Ammon's horn (tissue), 1 donor: ENCODE data around the gene ACAD10.
A peak's percentile ranks its signal among the peaks of the same experiment; 100 is the strongest.
"Not testable (repeated sequence)": the region's sequence is repeated elsewhere in the genome, so short reads cannot be mapped to it uniquely, and the experiment has no call there.

Experiments
- DNase-seq: peaks from one replicate; pipeline ENCODE4 v3.0.0-alpha.2; 2016; ENCODE audit warnings: low spot score

The ACAD10 gene

DNA sequence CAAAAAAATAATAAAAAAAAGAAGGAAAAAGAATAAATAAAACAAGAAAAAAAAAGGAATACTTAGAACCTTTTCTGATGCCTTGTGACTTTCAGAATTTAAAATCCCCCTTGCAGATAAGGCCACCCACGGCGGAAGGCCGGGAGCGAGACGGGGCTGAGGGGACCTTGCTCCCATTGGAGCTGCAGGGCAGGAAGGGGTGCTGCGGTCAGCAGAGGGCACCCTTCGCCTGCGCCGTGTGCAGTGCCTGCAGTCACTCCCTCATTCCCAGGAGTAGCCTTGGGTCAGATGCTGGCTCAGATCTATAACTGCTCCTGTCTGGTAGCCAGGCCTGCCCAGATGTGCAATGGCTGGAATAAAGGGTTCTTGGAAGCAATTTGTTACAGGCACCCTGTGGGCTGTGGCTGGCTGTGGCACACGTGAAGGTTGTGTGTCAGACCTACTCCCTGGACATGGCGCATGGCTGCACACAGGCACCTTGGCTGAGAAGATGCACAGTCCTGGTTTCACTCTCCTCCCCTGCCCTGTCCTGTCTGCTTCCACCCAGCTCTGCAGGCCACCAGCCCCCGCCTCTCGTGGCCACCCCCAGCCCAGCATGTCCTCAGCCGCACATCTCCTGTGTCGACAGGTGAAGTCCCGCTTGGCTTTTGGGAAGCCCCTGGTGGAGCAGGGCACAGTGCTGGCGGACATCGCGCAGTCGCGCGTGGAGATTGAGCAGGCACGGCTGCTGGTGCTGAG is 67.5 kb downstream of the ACAD10 start:
- DNase-seq, result peak; percentile 83

DNA sequence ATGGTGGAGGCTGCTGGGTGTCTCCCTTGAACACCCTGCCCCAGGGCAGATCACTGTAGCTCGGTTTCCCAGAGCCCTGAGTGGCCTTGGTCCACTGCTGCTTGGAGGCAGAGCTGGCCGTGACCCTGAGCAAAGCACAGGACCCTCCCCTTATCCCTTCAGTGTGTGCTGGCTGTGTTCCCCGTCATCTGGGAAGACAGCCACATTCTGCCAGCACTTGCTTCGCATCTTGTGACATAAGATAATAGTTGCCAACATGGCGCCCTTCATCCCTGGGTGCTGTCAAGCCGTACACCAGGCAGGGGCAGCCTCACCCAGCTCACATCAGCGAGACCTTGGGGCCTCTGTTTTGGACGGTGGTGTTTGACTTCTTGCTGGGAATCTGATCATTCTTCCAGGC is 68.8 kb downstream of the ACAD10 start:
- peak; percentile 39 for DNase-seq

DNA sequence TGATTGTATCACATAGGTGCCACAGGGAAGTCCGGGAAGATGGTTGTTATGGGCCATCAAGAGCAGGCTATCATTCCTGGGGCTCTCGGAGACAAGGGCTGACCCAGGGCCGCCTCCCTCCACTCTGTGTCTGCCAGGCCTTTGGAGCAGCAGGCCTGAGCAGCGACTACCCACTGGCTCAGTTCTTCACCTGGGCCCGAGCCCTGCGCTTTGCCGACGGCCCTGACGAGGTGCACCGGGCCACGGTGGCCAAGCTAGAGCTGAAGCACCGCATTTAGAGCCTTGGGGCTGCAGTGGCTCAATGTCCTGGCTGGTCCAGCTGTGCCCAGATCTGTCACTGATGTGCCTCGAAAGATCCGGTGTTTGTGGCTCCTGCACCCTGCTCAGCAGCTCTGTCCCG is 70.3 kb downstream of the ACAD10 start:
- DNase-seq, result no peak

DNA sequence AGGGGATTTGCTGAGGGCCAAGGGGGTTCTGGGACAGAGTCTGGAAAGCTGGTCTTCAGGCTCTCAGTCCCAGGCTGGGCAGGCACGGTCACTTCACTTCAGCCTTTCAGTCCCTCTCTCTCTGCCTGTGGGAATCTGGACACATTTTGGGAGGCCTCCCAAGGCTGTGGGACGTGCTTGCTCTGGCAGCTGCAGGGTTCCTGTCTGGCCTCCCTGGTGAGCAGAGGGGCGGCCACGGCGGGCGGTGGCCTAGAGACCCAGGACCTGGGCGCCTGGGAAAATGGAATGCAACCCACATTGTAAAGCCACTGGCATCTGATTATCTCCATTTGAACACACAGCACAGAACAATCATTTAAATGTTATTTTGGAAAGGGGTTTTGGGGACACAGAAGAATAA is 70.8 kb downstream of the ACAD10 start:
- no peak for DNase-seq

DNA sequence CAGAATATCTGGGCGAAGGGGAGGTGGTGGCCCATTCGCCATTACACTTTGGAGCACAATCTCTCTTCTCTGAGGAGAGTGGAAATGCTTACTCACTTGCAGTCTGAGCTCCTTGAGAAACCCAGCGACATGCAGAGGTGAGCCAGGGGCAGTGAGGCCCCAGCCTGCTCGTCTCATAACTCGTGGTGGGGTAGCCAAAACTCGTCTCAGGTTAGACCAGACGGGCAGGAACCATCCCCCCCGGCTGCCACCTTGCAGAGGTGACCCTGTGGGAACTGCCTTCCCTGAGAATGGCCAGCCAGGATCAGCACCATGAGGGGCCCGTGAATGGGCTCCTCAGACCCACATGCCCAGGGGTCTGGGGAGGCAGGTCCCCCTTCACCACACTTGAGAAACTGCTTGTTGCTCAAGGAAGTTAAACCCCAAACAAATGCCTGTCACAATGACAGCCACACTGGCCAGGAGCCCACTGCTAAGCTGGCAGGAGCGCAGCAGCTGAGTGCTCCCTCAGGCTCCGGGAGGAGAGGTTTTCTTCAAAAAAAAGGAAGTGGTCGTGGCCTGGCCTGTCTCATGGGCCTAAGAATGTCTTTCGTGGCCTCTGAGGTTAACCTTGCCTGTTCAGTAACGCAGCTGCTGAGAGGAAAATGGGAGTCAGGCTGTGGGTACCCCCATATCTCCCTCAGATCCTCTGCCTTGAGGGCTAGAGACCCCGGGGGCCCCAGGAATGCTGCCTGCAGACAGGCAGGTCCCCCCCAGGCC is 71.7 kb downstream of the ACAD10 start:
- DNase-seq, result peak; percentile 79

DNA sequence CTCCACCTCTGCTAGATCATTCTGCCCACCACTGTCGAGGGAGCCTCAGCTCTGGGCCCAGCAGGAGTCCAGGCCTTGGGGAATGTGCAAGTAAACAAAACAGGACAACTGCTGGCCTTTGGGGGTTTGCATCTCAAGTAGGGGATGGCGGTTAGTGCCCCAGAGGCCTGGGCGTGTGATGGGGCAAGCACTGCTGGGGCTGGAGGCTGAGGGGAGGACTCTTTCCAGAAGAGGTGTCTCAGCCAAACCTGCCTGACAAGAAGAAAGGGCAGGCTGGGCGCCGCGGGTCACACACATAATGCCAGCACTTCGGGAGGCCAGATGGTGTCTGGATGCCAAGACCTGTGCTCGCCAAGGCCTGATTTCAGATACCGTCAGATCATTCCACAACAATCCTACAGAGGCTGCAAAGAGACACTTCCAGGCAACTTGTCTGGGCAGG is 72.3 kb downstream of the ACAD10 start:
- no peak for DNase-seq

DNA sequence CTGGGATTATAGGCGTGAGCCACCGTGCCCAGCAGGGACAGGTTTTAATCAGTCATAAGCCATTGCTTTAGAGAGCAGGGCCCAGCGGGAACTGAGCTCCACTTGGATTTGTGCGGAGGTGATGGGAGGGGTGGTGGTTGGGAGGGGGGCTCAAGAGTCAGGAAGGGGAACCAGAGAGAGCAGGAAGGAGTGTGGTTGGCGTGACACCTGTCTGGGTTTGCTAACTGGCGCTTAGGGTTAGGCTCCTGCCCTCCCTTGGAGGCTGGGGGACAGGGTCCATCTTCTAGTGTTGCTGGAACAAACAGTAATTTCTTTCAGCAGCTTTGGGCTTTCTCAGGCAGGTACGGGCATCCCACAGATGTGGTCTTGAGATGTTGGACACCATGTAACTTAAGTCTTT is 73.4 kb downstream of the ACAD10 start:
- DNase-seq, result no peak

DNA sequence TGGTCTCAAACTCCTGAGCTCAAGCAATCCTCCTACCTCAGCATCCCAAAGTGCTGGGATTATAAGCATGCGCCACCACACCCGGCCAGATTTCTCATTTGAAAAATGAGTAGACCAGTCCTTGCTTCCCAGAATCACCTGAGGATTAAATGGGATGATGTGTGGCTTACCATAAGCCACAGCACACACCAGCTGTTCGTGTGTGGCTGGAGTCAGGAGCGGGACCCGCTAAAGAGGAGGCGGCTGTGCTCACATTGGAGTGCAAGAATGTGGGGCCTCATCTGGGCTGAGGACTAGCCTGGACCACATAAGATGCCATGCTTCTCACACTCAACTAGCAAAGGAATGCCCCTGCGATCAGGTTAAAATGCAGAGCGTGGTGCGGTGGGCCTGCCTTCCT is 74.1 kb downstream of the ACAD10 start:
- DNase-seq, result no peak

DNA sequence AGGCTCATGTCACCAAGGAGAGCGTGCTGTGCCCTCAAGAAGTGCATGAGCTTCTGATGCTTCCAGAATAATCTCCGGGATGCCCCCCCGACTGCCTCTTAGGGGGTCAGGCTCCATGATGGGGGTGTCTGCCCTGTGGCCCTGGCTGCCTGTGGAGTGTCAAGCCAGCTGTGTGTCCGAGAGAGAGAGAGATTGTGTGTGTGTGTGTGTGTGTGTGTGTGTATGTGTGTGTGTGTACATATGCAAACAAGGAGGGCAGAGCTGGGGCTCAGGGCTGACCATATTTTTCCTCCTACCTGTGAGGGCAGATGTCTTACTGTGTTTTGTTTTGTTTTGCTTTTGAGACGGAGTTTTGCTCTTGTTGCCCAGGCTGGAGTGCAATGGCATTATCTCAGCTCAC is 75.2 kb downstream of the ACAD10 start:
- DNase-seq, result no peak

DNA sequence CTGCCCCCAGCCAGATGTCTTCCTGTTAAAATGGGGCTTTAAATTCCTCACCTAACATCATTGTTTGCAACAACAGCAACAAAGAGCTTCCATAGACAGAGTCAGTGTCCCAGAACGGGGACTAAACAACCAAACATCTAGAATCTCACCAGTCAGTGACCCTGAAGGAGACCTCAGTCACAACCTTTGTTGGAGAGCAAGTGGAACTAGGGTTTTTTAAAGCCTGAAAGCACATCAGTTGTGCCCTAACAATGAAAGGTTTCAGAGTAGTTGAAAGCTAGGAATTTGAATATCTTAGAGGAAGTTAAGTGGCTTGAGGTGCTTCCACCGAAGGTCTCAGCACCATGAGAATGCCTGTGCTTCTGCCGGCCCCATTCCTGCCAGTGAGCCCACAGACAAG is 75.9 kb downstream of the ACAD10 start:
- DNase-seq, result no peak

DNA sequence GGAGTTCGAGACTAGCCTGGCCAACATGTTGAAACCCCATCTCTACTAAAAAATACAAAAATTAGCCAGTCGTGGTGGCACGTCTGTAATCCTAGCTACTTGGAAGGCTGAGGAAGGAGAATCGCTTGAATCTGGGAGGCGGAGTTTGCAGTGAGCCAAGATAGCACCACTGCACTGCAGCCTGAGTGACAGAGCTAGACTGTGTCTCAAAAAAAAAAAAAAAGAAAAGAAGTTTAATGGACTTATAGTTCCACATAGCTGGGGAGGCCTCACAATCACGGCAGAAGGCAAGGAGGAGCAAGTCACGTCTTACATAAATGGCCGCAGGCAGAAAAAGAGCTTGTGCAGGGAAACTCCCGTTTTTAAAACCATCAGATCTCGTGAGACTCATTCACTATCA is 77.7 kb downstream of the ACAD10 start:
- DNase-seq, result not testable (repeated sequence)

DNA sequence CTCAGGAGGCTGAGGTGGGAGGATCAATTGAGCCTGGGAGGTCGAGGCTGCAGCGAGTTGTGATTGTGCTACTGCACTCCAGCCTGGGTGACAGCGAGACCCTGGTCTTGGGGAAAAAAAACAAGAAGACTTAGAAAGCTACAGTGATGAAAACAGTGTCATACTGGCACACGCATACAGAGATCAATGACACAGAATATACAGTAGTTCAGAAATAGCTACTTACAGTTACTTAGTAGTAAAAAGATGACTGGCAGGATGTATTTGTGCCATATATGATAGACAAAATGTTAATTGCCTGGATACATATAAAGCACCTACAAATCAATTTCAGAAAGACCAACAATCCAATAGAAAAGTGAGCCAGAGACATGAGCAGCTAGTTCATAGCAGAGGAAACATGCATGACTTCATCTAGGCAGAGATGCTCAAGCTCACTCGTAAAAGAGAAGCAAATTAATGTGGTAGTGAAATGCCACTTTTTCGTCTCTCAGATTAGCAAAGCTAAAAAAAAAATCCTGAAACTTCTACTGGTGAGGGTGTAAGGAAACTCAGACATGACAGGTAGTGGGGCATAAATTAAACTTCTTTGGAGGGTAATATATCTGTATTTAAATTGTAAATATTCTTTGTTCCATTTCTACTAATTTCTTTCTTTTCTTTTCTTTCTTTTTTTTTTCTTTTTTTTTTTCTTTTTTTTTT is 78.4 kb downstream of the ACAD10 start:
- DNase-seq, result no peak

DNA sequence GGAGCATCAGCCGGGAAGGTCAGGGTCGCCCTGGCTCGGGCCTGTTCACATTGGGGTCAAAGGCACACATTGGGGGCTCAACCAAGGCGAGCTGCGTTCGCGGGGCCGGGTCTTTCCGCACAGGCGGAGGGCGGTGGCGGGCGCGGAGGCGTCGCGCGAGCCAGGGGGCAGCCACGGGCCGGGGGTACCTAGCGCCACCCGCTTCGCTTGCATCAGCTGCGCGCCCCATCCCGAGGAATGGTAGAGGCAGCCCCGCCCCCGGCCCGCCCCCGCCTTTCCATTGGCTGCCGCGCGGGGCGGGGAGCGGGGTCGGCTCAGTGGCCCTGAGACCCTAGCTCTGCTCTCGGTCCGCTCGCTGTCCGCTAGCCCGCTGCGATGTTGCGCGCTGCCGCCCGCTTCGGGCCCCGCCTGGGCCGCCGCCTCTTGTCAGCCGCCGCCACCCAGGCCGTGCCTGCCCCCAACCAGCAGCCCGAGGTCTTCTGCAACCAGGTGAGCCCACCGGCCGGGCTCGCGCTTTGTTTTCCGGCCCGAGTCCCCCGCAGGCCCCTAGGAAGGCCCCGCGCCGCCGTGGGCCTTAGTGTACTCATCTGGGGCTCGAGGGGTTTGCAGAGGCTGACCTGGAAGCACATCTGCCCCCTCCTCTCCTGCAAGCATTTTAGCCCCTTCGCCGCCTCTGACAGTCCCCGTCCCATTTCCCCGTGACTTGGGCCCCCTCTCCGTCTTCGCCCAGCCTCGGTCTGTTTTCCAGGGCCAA is 80.9 kb downstream of the ACAD10 start, which contains the start of gene ALDH2:
TSS of gene ALDH2 (plus strand) at position 326 of the 754 bp plus-strand sequence. CDS start at position 376, 50 bp downstream.
- DNase-seq, result peak; percentile 88

DNA sequence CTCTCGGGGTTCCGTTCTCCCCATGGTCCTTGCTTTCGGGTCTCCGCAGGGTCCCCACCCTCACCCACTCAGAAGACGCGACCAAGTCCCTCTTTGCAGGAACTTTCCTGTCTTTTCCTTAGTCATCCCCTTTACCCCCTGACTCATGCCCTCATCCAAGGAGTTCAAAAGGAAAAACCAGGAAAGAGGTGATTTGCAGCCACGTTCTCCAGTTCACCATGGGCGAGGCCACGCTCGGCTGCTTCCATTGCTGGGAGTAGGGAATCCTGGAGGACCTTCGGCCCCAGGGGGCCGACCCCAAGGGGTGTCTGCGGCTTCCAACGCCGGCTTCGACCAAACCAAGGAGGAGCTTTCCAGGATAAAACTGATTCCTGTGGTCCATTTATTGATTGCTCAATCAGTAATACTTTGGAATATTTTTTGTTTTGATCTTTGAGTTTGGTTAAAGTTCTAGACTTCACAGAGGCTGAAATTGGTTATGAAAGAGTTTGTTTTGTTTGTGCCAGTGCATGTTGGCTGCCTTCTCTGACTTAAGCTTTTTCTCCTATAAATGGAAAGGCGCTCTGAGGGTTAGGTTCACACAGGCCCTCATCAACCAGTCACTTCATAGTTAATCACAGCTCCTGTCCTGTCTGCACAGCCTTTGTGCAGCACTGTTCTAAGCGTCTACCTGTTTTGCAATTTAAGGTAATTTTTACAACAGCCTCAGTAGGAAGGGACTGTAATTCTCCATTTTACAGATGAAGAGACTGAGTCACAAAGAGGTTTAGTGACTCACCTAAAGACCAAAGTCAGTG is 81.7 kb downstream of the ACAD10 start:
- DNase-seq, result no peak

DNA sequence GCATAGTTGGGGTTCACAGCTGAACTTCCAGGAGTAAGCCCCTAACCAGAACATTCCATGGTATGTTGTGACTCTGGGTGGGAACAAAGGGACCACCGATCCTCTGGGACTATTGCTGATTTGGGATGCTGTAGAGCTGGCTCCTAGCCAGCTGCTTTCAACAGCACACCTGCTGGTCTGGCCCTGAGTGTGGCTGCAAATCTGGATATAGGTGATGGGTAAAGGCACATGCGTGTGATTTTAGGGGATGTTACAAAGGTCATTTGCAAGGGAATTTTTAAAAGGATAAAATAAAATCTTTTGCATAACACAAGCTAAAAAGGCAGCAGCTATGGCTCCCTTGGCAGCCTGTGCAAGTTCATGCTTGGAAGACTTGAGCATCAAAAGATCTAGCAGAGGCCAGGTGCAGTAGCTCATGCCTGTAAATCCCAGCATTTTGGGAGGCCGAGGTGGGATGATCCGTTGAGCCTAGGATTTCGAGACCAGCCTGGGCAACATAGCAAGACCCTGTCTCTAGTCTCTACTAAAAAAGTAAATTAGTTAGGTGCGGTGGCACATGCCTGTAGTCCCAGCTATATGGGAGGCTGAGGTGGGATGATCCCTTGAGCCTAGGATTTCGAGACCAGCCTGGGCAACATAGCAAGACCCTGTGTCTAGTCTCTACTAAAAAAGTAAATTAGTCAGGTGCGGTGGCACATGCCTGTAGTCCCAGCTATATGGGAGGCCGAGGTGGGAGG is 82.5 kb downstream of the ACAD10 start:
- no peak for DNase-seq

DNA sequence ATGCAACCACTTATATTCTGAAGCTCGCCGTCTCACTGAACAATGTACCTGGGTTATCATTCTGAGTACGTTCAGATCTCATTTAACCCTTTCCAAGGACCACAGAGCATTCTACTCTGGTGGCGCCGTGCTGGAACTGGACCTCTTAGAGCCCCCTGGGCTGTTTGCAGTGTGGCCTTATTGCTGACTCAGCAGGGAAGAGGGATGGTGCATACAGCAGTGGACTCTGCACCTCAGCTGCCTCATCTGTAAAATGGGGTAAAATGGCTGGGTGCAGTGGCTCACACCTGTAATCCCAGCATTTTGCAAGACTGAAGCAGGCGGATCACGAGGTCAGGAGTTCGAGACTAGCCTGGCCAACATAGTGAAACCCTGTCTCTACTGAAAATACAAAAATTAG is 83.7 kb downstream of the ACAD10 start:
- no peak for DNase-seq

DNA sequence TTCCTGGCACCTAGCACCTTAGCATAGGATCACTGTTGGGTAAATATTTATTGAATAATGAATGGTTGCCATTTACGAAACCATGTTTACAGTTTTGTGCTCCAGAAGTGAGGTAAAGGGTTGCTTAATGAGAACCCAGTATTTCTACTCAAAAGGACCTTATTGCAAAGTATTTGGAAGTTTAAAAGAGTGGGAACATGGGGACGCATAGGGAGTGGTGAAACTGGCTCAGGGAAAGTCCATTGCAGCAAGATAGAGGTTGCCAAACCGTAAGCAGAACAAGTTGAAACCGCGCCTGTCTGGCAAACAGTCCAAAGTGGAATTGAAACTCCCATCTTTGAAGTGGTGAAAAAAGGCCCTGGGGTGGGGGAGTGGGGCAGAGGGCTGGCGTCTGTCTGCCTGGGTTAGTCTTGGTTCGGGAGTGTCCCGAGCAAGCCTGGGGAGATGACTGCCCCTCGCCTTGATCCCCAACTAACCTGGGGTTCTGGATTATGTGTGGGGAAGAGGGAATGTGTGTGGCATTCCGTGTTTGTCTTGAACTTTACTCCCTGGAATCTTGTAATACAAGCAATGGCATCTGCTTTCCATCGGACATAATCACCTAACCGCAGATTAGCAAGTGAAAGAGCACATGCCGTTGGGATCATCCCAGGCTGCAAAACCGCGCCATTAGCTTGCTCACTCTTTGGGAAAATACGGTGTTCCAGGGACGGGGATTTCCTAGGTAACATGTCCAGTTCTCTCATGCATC is 88.1 kb downstream of the ACAD10 start:
- DNase-seq, result peak; percentile 76

DNA sequence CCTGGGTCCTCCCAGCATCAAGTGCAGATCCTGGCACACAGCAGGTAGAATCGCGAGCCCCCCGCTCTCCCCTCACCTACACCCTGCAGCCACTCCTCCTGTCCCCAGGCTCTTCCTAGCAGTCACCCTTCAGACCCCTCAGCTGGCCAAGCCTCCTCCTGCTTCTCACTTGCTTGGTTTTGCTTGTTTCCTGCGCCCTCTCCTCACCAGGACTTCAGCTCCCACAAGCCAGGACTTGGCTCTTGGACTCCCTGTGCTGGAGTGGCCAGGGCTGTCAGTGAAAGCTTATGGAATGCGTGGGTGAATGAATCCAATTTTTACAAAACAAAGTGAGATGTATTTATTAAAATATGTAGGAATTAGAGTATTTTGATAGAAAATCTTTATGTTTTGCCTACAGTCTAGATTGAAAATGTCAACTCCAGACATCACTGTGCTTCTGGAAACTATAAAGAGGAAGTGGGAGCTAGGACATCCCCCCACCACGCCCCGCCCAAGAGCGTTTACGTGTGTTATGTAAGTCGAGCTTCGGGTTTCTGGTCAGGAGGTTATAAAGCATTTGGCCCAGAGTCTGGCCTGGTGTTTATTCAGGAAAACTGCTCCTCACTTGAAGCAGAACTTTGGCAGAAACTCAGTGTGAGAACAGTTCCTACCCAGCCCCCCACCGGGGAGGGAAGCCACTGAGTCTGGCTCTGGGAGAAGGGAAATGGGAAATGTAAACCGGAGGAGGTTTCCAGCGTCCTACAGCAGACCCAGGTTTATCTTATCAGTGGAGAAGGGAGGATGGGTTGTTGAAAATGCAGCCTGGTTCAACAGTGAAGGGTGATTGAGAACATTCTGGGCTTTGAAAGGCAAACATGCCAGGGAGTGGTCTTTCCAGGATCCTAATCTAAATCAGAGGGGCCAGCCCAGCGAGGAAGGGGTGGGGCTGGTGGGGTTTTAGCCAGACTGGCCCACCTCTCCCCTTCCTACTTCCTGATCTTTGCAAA is 89.6 kb downstream of the ACAD10 start:
- DNase-seq, result peak; percentile 83
